Fibroblast of villous mesenchyme (primary cell): Measurements from ENCODE around the gene SUPT3H. TPM values are rescaled to one million over a fixed set of nuclear protein-coding genes. Genes with fewer than 3 reads are reported as not detected.
"Not testable (repeated sequence)": the region's sequence is repeated elsewhere in the genome, so short reads cannot be mapped to it uniquely, and the experiment has no call there.

Experiments used
- DNase-seq: peaks from one replicate; pipeline ENCODE4 v3.0.0-alpha.2; 2010; ENCODE audit warnings: low read depth
- H3K4me3 ChIP-seq: 2 replicates; pipeline ENCODE4 v1.5.1; 2011; ENCODE audit warnings: low read depth, mild to moderate bottlenecking, low read length
- CTCF ChIP-seq: IDR thresholded peaks from 2 replicates; pipeline ENCODE4 v1.5.1; 2012; ENCODE audit warnings: low read depth, mild to moderate bottlenecking, low read length; ENCODE audit not compliant: insufficient read depth
- total RNA-seq: library from RNA; depleted of rRNA; stranded (reverse); fragments of >200 nt; gene quantifications from 2 replicates; pipeline ENCODE4 v1.2.3, GENCODE V29; 2012

SUPT3H gene
- total RNA-seq, 1 donor, result 7.8 TPM

GRCh38 chr6:45299096-45299581 is 78.6 kb downstream of the SUPT3H start:
- no peak for DNase-seq
- TF ChIP-seq CTCF, result no peak
- no peak overlapping the region for H3K4me3 ChIP-seq

GRCh38 chr6:45297320-45297719 is 80.4 kb downstream of the SUPT3H start:
- no peak for DNase-seq
- no peak overlapping the region for H3K4me3 ChIP-seq
- TF ChIP-seq CTCF, result no peak

- H3K4me3 ChIP-seq, DNase-seq: not testable (repeated sequence)
Observed at GRCh38 chr6:45294065-45294701, 83.6 kb downstream of the SUPT3H start.

GRCh38 chr6:45293306-45293705 is 84.4 kb downstream of the SUPT3H start:
- DNase-seq, result no peak
- no peak for TF ChIP-seq CTCF
- no peak overlapping the region for H3K4me3 ChIP-seq

- H3K4me3 ChIP-seq, result no peak overlapping the region
- no peak for TF ChIP-seq CTCF
- no peak for DNase-seq
Observed at GRCh38 chr6:45289751-45290514, 87.8 kb downstream of the SUPT3H start.

- DNase-seq, H3K4me3 ChIP-seq: not testable (repeated sequence)
Observed at GRCh38 chr6:45286707-45287106, 91.0 kb downstream of the SUPT3H start.

- no peak for DNase-seq
- no peak overlapping the region for H3K4me3 ChIP-seq
- no peak for TF ChIP-seq CTCF
Observed at GRCh38 chr6:45278367-45278766, 99.4 kb downstream of the SUPT3H start.

- not testable (repeated sequence) for H3K4me3 ChIP-seq, DNase-seq
Observed at GRCh38 chr6:45277741-45278140, 100.0 kb downstream of the SUPT3H start.
